ENCODE data around the gene SNRPA. TPM values are rescaled to one million over a fixed set of nuclear protein-coding genes. Genes with fewer than 3 reads are reported as not detected.

Gene SNRPA
- polyA plus RNA-seq, 3 donors, result 27.9 to 78.3 (median 44.2) TPM

- WGBS (ENCODE audit: insufficient coverage), result no CpG with 5 or more reads among the region's 7 CpGs
- H3K9me3 ChIP-seq (replicated peaks in 1 of 2; ENCODE audit: control insufficient read depth in 1 of 2, insufficient read depth in 1 of 2, low read length in 2 of 2), result no peaks in the 10 kb centered on the region
- TF ChIP-seq CTCF (IDR thresholded peaks at IDR 0.05), result no peak
- peak overlapping the region; percentile 99 to 100 (median 99) for H3K27ac Mint-ChIP-seq
- H3K4me1 ChIP-seq (ENCODE audit: control insufficient read depth in 1 of 2, insufficient read depth in 2 of 2, low read length in 2 of 2), result peaks cover 43 to 44% of the 10 kb centered on the region in 2 donors
- peaks cover 40% of the 10 kb centered on the region for H3K79me2 ChIP-seq (ENCODE audit: insufficient read depth, low read length)
- H3K4me3 ChIP-seq (replicated peaks in 1 of 3; ENCODE audit: low read depth in 2 of 3, low read length in 3 of 3), result no peak overlapping the region
- H3K4me1 Mint-ChIP-seq, result peaks cover 40% of the 10 kb centered on the region
- no peaks in the 10 kb centered on the region for H3K27me3 ChIP-seq (ENCODE audit: control insufficient read depth in 2 of 2, insufficient read depth in 2 of 2, low read length in 2 of 2)
- no peaks in the 10 kb centered on the region for H4K20me1 ChIP-seq (ENCODE audit: insufficient read depth, low read length)
- DNase-seq, result no peak
- peaks cover 0 to 5% (median 1%) of the 10 kb centered on the region in 3 donors for H3K27me3 Mint-ChIP-seq (ENCODE audit: low read depth in 3 of 3)
- no peak overlapping the region for H3K9ac ChIP-seq (ENCODE audit: insufficient read depth, low read length, poor library complexity, severe bottlenecking)
- H3K4me3 Mint-ChIP-seq, result no peak overlapping the region
- H2AFZ ChIP-seq (ENCODE audit: insufficient read depth, low read depth, low read length, poor library complexity, severe bottlenecking), result peak overlapping the region; percentile 30
- intact Hi-C loops (cut with micrococcal nuclease), result no loop called here
- peaks cover 7 to 9% of the 10 kb centered on the region in 2 donors for H3K36me3 ChIP-seq (replicated peaks in 1 of 2; ENCODE audit: control insufficient read depth in 1 of 2, insufficient read depth in 2 of 2, low read length in 2 of 2)
- no peaks in the 10 kb centered on the region for H3K9me3 Mint-ChIP-seq
- peak overlapping the region; percentile 92 to 98 for H3K27ac ChIP-seq (ENCODE audit: low read depth in 1 of 2, low read length in 2 of 2)
- H3K4me2 ChIP-seq (replicated peaks; ENCODE audit: extremely low read depth, low read length, poor library complexity, severe bottlenecking), result no peak overlapping the region
- peaks cover 5 to 20% of the 10 kb centered on the region in 2 donors for H3K36me3 Mint-ChIP-seq
Observed at GRCh38 chr19:40747536-40747935, 3.5 kb upstream of the SNRPA start.

DNA sequence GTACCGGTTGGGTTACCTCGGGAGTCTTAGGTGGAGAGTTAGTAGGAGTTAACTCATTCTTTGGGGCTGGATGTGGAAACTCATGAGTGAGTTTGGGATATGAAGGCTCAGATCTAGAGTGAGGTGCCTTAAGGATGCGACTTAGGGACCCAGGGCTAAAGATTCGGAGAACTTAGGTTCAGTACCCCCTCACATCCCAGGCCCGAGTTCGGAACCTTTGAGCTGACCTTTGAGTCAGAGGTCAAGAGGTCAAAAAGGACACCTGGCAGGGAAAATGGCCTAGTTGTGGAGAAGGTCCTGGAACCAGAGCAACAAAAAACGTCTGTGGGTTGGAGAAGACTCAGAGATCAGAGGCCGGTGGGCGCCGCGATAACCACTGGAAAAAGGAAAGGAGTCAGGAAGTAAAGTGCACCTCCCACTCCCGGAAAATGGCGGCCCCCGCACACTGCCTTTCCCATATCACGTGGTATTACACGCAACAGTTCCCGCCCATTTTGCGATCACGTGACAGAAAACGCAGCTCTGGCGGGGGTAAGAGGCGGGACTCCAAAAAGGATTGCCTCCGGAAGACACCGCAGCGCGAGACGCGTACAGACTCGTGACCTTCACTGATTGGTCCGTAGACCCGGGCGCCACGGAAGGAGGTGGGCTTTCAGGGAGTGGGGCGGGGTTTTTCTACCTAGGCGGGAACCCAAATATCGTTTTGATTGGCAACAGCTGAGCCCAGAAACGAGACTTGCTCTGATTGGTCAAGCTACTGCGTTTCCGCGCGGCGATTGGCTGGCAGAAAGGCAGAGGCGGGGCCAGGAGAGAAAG is 737 bp upstream of the SNRPA start, which contains the start of gene ACTMAP:
TSS of gene ACTMAP (minus strand) at position 420 of the 816 bp plus-strand sequence. CDS start 674 bp downstream, outside the sequence.
- Histone ChIP-seq H3K9me3 (replicated peaks in 1 of 2; ENCODE audit: control insufficient read depth in 1 of 2, insufficient read depth in 1 of 2, low read length in 2 of 2) (no peaks in the 10 kb centered on the region), H3K4me1 (ENCODE audit: control insufficient read depth in 1 of 2, insufficient read depth in 2 of 2, low read length in 2 of 2) (peaks cover 67 to 70% of the 10 kb centered on the region in 2 donors), H2AFZ (ENCODE audit: insufficient read depth, low read depth, low read length, poor library complexity, severe bottlenecking) (peak within 1 kb of the TSS; percentile 75), H3K4me2 (replicated peaks; ENCODE audit: extremely low read depth, low read length, poor library complexity, severe bottlenecking) (peak within 1 kb of the TSS; percentile 85), H3K9ac (ENCODE audit: insufficient read depth, low read length, poor library complexity, severe bottlenecking) (peak within 1 kb of the TSS; percentile 86), H3K4me3 (replicated peaks in 1 of 3; ENCODE audit: low read depth in 2 of 3, low read length in 3 of 3) (peak within 1 kb of the TSS; percentile 47 to 76 (median 65)), H4K20me1 (ENCODE audit: insufficient read depth, low read length) (peaks cover 2% of the 10 kb centered on the region), H3K36me3 (replicated peaks in 1 of 2; ENCODE audit: control insufficient read depth in 1 of 2, insufficient read depth in 2 of 2, low read length in 2 of 2) (no peaks in the 10 kb centered on the region), H3K79me2 (ENCODE audit: insufficient read depth, low read length) (peaks cover 66% of the 10 kb centered on the region), H3K27ac (ENCODE audit: low read depth in 1 of 2, low read length in 2 of 2) (peak within 1 kb of the TSS; percentile 92 to 98), H3K27me3 (ENCODE audit: control insufficient read depth in 2 of 2, insufficient read depth in 2 of 2, low read length in 2 of 2) (no peaks in the 10 kb centered on the region)
- Mint-ChIP-seq H3K27me3 (ENCODE audit: low read depth in 3 of 3) (peaks cover 0 to 5% (median 0%) of the 10 kb centered on the region in 3 donors), H3K4me1 (peaks cover 59% of the 10 kb centered on the region), H3K9me3 (no peaks in the 10 kb centered on the region), H3K36me3 (peaks cover 4 to 12% of the 10 kb centered on the region in 2 donors), H3K4me3 (peak within 1 kb of the TSS; percentile 92 to 100), H3K27ac (peak within 1 kb of the TSS; percentile 99 to 100 (median 99))
- WGBS (ENCODE audit: insufficient coverage), result under 1% methylated on average over 37 of the region's 43 CpGs
- TF ChIP-seq CTCF (IDR thresholded peaks at IDR 0.05), result no peak
- peak; percentile 100 for DNase-seq
- intact Hi-C loops (cut with micrococcal nuclease), result loop anchor here (5.0 to 10.0 kb wide), 2 partner anchors 47 to 55 kb away; partner anchors contain the start of gene EGLN2 (in 1 of the 2)

All from CD14-positive monocyte (primary cell).